A549 (cell line): ENCODE measurements around the gene SHISAL1.

Experiments
- EHF ChIP-seq: fragments of 250-450 bp; sonication (Bioruptor Pico); IDR thresholded peaks from 2 replicates; pipeline ENCODE4 v1.5.0; 2020; ENCODE audit warnings: mild to moderate bottlenecking
- HMGXB4 ChIP-seq: fragments of 250-450 bp; sonication (Bioruptor Pico); IDR thresholded peaks from 2 replicates; pipeline ENCODE4 v1.5.0; 2021; ENCODE audit warnings: mild to moderate bottlenecking, moderate library complexity, borderline replicate concordance
- JUNB ChIP-seq: fragments of >200 bp; sonication (Bioruptor Twin); formaldehyde crosslinking; IDR thresholded peaks from 2 replicates; pipeline ENCODE4 v1.6.1; 2016
- MAX ChIP-seq: IDR thresholded peaks from 2 replicates; pipeline ENCODE4 v1.6.1; 2012
- MYC ChIP-seq: IDR thresholded peaks from 2 replicates; pipeline ENCODE4 v1.6.1; 2012; ENCODE audit warnings: mild to moderate bottlenecking, inconsistent platforms, low read length, improper control_type of control experiment, borderline replicate concordance
- NR3C1 ChIP-seq: fragments of >200 bp; sonication (Bioruptor Twin); formaldehyde crosslinking; IDR thresholded peaks from 3 replicates; pipeline ENCODE4 v1.6.1; 2017
- RAD21 ChIP-seq, 2 experiments: fragments of >200 bp in 1 of 2; sonication (Bioruptor Twin) in 1 of 2; formaldehyde crosslinking in 1 of 2; IDR thresholded peaks in 1 of 2; conservative IDR thresholded peaks in 1 of 2; 2 replicates in 1 of 2; 3 replicates in 1 of 2; pipeline ENCODE4 v1.6.1; 2012 to 2018; ENCODE audit warnings: inconsistent platforms in 1 of 2
- SMC3 ChIP-seq: fragments of >200 bp; sonication (Bioruptor Twin); formaldehyde crosslinking; IDR thresholded peaks from 3 replicates; pipeline ENCODE4 v1.6.1; 2018; ENCODE audit warnings: inconsistent platforms
- TF ChIP-seq, protein P1 (sequence below): fragments of >200 bp; sonication (Bioruptor Twin); formaldehyde crosslinking; IDR thresholded peaks from 3 replicates; pipeline ENCODE4 v1.5.1; 2016
- TF ChIP-seq, protein P2 (sequence below): IDR thresholded peaks from 2 replicates; pipeline ENCODE4 v1.6.1; 2012; ENCODE audit warnings: low read depth, borderline replicate concordance
- TF ChIP-seq, protein P3 (sequence below): IDR thresholded peaks from 2 replicates; pipeline ENCODE4 v1.6.1; 2012

GRCh38 chr22:44196241-44196640, 116.5 kb downstream of the SHISAL1 start:
- TF ChIP-seq, protein P1, sequence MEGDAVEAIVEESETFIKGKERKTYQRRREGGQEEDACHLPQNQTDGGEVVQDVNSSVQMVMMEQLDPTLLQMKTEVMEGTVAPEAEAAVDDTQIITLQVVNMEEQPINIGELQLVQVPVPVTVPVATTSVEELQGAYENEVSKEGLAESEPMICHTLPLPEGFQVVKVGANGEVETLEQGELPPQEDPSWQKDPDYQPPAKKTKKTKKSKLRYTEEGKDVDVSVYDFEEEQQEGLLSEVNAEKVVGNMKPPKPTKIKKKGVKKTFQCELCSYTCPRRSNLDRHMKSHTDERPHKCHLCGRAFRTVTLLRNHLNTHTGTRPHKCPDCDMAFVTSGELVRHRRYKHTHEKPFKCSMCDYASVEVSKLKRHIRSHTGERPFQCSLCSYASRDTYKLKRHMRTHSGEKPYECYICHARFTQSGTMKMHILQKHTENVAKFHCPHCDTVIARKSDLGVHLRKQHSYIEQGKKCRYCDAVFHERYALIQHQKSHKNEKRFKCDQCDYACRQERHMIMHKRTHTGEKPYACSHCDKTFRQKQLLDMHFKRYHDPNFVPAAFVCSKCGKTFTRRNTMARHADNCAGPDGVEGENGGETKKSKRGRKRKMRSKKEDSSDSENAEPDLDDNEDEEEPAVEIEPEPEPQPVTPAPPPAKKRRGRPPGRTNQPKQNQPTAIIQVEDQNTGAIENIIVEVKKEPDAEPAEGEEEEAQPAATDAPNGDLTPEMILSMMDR: no peak
- TF ChIP-seq MYC (no peak), HMGXB4 (no peak), NR3C1 (no peak), RAD21 (conservative IDR thresholded peaks at IDR 0.05 in 1 of 2, IDR thresholded peaks at IDR 0.05 in 1 of 2) (no peak), JUNB (no peak), SMC3 (no peak), EHF (no peak), MAX (no peak)
- TF ChIP-seq, protein P2, sequence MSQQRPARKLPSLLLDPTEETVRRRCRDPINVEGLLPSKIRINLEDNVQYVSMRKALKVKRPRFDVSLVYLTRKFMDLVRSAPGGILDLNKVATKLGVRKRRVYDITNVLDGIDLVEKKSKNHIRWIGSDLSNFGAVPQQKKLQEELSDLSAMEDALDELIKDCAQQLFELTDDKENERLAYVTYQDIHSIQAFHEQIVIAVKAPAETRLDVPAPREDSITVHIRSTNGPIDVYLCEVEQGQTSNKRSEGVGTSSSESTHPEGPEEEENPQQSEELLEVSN: no peak
- TF ChIP-seq, protein P3, sequence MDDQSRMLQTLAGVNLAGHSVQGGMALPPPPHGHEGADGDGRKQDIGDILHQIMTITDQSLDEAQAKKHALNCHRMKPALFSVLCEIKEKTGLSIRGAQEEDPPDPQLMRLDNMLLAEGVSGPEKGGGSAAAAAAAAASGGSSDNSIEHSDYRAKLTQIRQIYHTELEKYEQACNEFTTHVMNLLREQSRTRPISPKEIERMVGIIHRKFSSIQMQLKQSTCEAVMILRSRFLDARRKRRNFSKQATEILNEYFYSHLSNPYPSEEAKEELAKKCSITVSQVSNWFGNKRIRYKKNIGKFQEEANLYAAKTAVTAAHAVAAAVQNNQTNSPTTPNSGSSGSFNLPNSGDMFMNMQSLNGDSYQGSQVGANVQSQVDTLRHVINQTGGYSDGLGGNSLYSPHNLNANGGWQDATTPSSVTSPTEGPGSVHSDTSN: no peak
